ENCODE results near the gene SFXN1.

The SFXN1 gene

GRCh38 chr5:175542232-175542965 lies 64.0 kb downstream of the SFXN1 start:
- TF ChIP-seq CTCF (IDR thresholded peaks at IDR 0.05; ENCODE audit: extremely low read depth, insufficient read depth, missing control alignments) = no peak
- in situ Hi-C loops (cut with MboI; ENCODE audit: low pct_unique_long_range_greater_than_20kb, low sequenced_read_pairs, unreplicated experiment) = no loop called here
- DNase-seq (ENCODE audit: low spot score) = no peak

GRCh38 chr5:175542966-175543235 lies 64.5 kb downstream of the SFXN1 start:
- in situ Hi-C loops (cut with MboI; ENCODE audit: low pct_unique_long_range_greater_than_20kb, low sequenced_read_pairs, unreplicated experiment) = no loop called here
- TF ChIP-seq CTCF (IDR thresholded peaks at IDR 0.05; ENCODE audit: extremely low read depth, insufficient read depth, missing control alignments) = no peak

GRCh38 chr5:175544108-175544511 lies 65.8 kb downstream of the SFXN1 start:
- DNase-seq (ENCODE audit: low spot score) = no peak
- no peak for TF ChIP-seq CTCF (IDR thresholded peaks at IDR 0.05; ENCODE audit: extremely low read depth, insufficient read depth, missing control alignments)
- in situ Hi-C loops (cut with MboI; ENCODE audit: low pct_unique_long_range_greater_than_20kb, low sequenced_read_pairs, unreplicated experiment) = no loop called here

More at GRCh38 chr5:175542966-175543235, 64.5 kb downstream of the SFXN1 start:
- DNase-seq (ENCODE audit: low spot score) = no peak

- DNase-seq (ENCODE audit: low spot score) = no peak
- no peak for TF ChIP-seq CTCF (IDR thresholded peaks at IDR 0.05; ENCODE audit: extremely low read depth, insufficient read depth, missing control alignments)
- in situ Hi-C loops (cut with MboI; ENCODE audit: low pct_unique_long_range_greater_than_20kb, low sequenced_read_pairs, unreplicated experiment) = no loop called here
Measured at GRCh38 chr5:175544586-175544985, 66.2 kb downstream of the SFXN1 start.

DNA sequence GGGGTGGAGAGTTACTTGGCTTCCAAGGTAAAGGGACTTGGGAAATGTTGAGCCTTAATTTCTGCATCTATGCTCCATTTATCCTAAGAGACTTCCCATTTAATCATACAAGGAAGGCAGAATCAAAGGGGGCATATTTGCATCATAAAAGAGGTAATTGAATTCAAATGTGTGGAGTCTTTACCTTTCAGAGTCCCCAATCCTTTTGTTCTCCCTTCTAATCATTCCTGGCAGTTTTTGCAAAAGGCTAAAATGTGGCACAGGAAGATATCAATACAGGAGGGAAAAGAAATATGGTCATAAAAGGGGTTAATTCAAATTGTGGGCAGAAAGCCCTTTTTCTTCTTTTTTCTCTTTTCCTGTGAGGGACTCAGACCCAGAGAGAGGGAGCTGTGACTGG lies 69.5 kb downstream of the SFXN1 start:
- TF ChIP-seq CTCF (IDR thresholded peaks at IDR 0.05; ENCODE audit: extremely low read depth, insufficient read depth, missing control alignments) = no peak
- in situ Hi-C loops (cut with MboI; ENCODE audit: low pct_unique_long_range_greater_than_20kb, low sequenced_read_pairs, unreplicated experiment) = no loop called here

GRCh38 chr5:175548626-175549311 lies 70.4 kb downstream of the SFXN1 start:
- in situ Hi-C loops (cut with MboI; ENCODE audit: low pct_unique_long_range_greater_than_20kb, low sequenced_read_pairs, unreplicated experiment) = no loop called here
- DNase-seq (ENCODE audit: low spot score) = no peak
- TF ChIP-seq CTCF (IDR thresholded peaks at IDR 0.05; ENCODE audit: extremely low read depth, insufficient read depth, missing control alignments) = no peak

More for the DNA sequence above, 69.5 kb downstream of the SFXN1 start:
- no peak for DNase-seq (ENCODE audit: low spot score)
